GM12875 (cell line): ENCODE results near the gene KIAA1671.

Source experiments
- H3K4me3 ChIP-seq: one replicate; pipeline ENCODE4 v1.5.1; 2011; ENCODE audit warnings: low read depth, low read length, control low read depth
- CTCF ChIP-seq: IDR thresholded peaks from 2 replicates; pipeline ENCODE4 v1.5.1; 2011; ENCODE audit warnings: low read depth, mild to moderate bottlenecking, control low read depth, inconsistent platforms, low read length, moderate library complexity, borderline replicate concordance; ENCODE audit not compliant: insufficient read depth

The KIAA1671 gene

DNA sequence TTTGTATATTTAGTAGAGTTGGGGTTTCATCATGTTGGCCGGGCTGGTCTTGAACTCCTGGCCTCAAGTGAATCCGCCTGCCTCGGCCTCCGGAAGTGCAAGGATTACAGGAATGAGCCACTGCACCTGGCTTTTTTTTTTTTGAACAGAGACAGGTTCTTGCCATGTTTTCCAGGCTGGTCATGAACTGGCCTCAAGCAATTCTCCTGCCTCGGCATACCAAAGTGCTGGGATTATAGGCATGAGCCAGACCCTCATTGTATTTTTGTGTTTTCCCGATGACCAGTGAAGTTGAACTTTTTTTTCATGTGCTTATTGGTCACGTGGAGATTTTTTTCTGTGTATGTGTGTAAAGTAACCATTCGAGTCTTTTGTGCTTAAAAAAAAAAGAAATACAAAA lies 48.2 kb downstream of the KIAA1671 start:
- no peak for TF ChIP-seq CTCF

DNA sequence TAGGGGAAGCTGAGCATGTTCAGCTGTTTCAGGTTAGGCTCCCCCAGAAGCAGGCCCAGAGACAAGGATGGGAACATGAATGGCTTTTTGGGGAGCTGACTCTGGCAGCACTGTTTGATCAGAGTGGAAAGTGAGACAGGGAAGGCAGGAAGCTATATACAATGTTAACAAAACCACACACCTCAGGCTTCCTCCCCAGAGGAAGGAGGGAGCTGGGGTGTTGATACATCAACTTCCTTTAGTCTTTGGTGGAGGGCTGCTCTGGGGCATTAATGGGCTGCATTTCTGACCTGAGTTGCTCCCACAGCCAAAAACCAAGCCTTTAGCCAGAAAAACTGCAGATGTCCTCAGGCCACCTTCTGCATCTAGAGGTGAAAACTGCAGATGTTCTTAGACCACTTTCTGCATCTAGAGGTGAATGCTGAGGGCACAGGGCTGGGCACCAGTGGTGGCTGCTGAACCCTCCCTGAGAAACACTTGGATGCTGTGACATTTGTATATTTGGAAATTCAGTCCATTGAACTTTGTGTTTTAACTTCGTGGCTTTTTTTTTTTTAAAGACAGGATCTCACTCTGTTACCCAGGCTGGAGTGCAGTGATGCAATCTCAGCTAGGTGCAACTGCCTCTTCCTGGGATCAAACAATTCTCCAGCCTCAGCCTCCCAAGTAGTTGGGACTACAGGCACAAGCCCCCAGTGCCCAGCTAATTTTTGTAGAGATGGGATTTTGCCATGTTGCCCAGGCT lies 49.9 kb downstream of the KIAA1671 start:
- TF ChIP-seq CTCF = no peak
- no peak overlapping the region for H3K4me3 ChIP-seq

More for the DNA sequence above, 48.2 kb downstream of the KIAA1671 start:
- H3K4me3 ChIP-seq = no peak overlapping the region

DNA sequence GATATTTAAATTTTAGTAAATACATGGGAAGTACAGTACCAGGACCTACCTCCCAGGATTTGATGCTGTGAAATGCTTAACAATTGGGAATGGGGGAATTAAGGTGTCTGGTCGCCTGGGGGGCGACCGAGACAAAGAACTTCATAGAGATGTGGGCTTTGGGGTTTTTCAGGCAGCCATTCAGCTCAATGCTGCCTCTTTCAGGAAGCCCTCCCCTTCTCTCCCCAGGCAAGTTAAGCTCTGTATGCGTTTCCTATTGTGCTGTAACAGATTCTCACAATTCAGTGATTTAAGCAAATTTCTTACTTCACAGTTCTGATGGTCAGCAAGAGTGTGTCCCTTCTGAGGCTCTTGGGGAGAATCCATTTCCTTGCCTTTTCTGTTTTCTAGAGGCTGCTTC lies 53.8 kb downstream of the KIAA1671 start:
- no peak overlapping the region for H3K4me3 ChIP-seq
- no peak for TF ChIP-seq CTCF

DNA sequence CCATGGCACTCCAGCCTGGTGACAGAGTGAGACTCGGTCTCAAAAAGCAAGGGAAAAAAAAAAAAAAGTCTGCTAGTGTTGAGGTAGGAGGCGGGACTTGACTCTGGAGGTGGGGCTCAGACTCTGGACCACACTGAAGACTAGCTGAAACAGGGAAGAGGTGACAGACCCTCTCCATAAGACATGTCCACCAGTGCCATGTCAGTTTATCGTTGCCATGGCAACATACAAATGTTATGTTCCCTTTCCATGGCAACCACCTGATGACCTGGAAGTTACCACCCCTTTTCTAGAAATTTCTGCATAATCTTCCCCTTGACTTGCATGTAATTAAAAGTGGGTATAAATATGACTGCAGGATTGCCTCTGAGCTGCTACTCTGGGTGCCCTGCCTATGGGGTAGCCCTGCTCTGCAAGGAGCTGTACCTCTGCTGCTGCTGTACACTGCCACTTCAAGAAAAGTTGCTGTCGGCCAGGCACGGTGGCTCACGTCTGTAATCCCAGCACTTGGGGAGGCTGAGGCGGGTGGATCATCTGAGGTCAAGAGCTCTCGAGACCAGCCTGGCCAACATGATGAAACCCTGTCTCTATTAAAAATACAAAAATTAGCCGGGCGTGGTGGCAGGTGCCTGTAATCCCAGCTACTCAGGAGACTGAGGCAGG lies 55.1 kb downstream of the KIAA1671 start:
- no peak overlapping the region for H3K4me3 ChIP-seq
- no peak for TF ChIP-seq CTCF

- TF ChIP-seq CTCF = no peak
- no peak overlapping the region for H3K4me3 ChIP-seq
Measured at GRCh38 chr22:25008666-25009065, 56.1 kb downstream of the KIAA1671 start.

DNA sequence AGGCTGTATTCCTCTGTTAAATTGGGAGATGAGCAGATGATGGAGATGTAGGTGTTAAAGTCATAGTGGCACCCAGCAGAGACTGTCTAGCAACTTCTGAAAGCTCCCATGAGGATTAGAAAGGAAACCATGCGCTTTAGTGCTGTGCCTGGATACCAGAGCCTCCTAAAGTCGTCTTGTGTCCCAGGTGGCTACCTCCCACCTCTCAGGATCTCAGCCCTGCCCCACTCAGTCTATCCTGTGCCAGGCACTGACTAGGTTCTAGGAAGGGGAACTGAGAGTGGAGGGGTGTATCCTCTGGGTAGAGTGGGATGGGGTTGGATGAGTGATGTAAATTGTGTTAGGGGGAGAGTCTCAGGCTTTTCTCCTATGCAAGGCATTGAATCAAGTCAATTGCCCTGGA lies 60.2 kb downstream of the KIAA1671 start:
- no peak overlapping the region for H3K4me3 ChIP-seq
- no peak for TF ChIP-seq CTCF

GRCh38 chr22:25013607-25014006 lies 61.1 kb downstream of the KIAA1671 start:
- TF ChIP-seq CTCF = no peak
- no peak overlapping the region for H3K4me3 ChIP-seq
